HG03066 (cell line): ENCODE measurements around the gene EPHA10.

ENCODE experiments used
- ATAC-seq: cut with Tn5 transposase; IDR thresholded peaks from one replicate; pipeline ENCODE4 v1.9.1; 2021; ENCODE audit warnings: low read depth; ENCODE audit not compliant: unreplicated experiment

Gene EPHA10

DNA sequence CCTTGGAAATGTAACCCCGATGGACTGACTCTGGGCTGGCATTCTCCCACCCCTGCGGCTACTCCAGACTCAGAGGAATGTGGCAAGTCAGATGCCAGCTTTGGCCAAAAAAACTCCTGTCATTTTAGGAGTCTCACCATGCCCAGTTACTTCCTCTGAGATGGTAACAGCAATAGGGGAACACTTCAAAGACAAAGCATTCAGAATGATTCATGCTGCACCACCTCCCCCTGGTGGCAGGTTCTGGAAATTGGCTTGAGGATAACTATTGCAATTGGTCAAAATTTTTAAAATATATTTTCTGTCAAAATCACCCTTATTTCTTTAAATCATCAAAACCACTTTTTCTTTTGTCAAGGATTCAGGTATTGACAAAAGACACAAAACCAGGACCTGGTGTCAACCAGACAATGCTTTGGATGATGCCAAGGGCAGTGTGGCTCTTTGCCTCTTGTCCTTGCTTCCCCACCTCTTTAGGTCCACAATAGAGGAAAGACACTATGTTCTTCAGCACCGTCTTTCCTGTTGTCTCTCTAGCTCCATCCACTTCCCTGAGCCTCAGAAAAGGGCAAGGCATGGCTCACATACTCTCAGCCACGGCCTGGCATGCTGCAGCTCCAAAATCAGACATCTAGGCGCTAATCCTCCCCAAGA, 82.5 kb downstream of the EPHA10 start:
- no peak for ATAC-seq

DNA sequence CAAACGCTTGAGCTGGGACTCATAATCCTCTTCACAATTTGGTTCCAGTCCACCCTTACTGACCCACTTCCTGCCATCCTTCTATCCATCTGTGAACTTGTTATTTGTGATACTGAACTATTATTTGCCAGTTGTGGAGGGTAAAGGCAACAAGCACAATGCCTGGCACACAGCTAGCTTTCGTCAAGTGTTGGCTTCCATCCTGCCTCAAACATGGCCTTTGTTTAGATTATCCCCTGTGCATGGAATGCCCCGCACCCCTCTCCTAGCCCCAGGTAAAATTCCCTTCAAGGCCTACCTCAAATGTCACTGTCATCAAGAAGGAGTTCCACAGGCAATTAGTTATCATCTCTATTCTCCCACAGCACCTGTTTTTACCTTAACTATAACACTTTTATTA, 84.0 kb downstream of the EPHA10 start:
- ATAC-seq: no peak

DNA sequence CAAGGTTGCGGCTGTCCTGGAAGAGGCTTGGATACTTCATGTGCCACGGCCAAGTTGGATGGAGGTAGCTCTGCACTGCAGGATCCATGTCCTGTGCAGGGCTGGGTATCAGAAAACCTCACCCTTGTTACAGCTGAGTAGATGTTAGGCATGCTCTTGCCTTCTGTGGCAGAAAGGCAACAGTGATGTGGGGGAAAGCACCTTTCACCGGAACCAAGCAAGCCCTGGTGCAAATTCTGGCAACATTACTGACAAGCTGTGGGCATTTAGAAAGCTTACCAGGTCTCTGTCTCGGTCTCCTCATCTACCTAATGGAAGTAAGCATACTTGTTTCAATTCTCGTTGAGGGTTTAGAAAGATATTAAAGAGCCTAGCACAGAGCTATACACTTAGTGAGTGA, 87.1 kb downstream of the EPHA10 start:
- ATAC-seq: no peak

DNA sequence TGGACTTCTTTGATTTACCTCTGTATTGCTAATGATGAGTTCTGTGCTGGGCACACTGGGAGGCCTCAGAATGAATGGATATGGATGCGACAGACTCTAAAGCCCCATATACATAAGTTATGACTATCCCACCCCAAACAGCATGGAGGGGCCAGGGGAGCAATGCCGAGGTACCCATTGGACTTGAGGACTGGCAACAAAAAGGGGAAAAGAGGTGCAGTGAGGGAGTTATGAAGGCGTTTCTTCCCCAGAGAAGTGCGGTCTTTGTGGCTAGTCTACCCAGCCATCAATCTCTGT, 87.8 kb downstream of the EPHA10 start:
- ATAC-seq: no peak

DNA sequence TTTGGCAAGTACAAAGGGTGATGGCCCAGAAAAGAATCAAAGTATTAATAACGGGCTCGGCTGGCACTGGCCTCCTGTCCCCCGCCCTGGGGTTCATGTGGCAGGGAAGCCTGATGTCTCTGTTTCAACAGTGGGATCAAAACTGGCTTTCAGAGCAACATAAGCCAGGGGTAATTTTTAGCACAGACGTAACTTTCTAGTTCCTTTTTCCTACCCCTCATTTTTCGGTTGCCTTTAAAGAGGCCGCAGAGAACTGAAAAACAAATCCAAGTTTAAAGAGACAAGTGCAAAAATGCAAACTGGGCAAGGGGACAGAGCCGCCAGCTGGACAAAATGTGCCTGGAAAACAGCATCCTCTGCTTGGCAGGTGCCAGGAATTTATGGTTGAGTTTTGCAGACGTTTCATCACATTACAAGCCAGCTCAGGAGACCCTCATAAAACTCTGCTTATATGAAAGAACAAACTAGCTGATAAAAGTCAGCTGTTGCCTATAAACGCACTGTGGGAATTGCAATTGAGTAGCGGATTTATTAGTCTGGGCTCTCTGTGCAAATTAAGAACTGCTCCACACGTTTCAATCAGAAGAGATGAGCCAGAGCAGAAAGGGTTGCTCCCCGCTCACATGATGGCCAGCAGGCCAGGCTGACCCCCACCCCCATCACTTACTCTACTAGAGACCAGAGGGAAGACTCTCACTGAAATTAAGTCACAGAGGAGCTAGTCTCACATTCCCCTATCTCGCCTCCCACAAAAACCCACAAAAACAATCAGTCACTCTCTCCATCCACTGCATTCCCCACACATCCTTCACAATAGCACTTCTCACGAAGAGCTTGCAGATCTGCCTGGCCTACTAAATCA, 88.4 kb downstream of the EPHA10 start:
- no peak for ATAC-seq

DNA sequence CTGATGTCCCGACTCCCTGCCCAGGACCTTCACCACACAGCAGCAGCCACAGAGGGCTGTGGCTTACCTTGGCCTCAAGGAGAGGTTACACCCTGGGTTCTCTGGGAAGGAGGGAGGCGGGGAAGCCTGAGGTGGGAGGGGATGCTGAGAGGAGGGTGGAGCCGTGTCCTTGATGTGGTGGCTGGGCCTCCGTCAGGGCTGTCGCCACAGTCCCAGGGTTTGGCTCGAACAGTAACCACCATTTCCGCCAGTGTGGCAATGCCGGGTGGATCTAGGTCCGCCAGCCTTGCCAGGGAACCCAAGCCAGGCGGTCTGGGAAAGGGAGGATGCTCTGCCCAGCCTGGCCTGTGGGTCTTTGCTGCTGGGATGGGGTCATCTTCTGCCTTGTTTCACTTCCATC, 91.0 kb downstream of the EPHA10 start:
- no peak for ATAC-seq

DNA sequence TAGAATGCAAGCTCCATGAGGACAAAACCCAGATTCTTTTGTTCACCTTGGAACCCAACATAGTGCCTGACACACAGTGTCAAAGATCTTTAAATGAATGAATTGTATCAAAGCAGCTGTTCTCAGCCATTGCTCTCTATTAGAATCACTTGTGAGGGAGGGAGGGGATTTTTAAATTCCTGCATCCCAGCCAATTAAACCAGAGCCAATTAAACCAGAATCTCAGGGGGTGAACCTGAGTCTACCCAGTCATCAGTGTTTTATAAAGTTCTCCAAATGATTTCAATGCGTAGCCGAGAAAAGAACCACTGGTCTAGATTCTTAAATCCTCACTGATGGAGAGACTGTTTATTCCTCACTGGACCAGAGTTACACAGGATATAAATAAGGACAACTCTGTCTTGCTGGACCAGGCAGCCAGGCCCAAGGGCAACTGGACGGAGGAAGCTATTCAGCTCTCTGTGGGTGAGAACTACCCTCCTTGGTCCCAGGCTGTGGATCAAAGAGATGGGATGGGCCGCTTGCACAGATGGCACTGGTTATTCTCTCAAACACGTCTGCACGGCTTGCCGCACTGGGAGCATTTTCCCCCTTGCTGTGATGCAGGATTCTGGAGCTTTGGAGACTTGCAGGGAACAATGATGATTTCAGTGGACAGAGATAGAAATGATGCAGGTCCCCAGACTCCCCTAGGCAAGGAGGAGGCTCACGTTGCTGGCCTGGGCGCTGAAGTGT, 92.6 kb downstream of the EPHA10 start:
- no peak for ATAC-seq

DNA sequence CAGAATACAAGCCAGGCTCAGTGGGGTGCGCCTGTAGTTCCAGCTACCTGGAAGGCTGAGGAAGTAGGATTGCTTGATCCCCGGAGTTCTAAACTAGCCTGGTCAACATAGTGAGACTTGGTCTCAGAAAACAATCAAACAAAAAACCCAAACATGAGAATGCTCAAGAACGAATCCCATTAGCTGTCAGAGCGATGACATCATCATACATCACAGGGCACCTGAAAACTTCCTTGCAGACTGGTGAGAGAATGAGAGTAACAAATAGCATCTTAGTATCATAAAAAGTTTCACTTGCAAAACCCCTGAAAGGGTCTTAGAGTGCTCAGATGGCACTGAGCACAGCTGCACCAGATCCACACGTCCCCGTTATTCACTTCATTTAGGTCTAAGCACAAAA, 93.7 kb downstream of the EPHA10 start:
- ATAC-seq: no peak

DNA sequence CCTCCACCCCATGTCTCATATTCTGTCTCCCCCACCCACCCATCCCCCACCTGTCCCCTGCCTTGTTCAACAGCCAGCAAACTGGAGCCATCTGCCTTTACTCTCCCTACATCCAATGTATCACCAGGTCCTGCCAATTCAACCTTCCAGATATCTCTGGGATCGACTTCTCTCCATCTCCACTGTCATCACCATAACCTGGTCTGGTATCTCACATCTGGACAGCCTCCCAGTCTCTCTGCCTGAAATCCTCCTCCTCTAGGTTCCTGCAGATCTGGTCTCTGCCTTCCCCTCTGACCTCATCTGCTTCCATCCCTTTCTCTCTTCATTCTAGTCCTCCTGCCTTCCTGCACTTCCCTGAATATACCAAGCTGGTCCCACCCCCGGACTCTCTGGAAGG, 94.8 kb downstream of the EPHA10 start:
- no peak for ATAC-seq

DNA sequence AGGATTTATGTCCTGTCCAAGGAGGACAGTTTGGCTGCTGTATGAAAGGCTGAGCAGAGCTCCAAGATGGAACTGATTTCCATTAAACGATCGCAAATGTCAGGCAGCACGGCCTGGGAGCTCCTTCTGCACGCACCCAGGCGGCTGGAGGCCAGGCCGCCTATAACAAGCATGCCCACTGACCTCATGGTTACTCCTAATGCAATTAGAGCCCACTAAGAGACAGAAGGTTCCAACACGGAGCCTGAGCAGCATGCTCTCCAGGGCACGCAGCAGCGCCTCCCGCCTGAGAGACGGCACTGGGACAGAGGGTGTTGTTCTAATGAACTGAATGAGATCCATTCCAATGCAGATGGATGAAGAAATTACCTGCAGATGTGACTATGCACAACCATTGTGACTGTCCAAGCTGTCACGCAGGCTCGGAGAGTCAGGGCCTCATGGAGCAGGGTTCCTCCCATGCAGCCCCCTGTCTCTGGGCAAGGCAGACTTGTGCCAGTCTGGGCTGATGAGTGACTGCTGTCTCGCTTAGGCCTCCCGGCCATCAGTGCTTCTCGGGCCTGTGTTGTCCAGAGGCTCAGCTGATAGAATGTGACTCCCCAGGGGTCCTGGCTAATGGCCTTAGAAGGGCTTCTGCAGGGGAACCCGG, 97.8 kb downstream of the EPHA10 start:
- no peak for ATAC-seq

DNA sequence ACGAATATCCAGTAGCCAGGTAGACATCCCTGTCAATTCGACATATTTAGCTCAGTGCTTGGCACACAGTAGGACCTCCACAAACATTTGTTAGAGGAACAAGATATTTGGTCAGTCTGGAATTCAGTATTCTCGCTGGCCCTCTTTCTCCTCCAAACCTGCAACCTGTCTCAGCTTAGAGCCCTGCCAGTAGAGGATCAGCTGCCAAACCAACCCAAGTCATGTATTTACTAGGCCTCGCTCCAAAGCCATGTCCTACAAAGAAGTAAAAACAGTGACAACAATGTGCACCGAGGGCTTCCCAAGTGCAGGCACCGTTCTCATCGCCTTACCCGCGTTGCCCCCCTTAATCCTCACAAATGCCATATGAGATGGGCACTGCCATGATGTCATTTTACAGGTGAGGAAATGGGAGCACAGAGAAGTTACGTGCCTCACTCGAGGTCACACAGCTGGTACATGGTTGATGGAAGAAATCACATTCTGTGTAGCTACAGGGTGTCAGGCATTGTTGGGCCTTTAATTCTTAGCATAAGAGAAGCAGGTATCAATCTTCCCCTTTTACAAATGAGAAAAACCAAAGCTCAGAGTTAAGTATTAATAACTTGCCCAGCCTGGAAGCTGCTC, 98.6 kb downstream of the EPHA10 start:
- no peak for ATAC-seq
